SK-N-SH treated with all-trans-retinoic acid at 6 μM for 48 hours (cell line): Measurements from ENCODE around the gene NTM.

Source experiments
- ESRRG ChIP-seq: fragments of 250-450 bp; sonication (Bioruptor Pico); IDR thresholded peaks from 2 replicates; pipeline ENCODE4 v1.6.1; 2021; ENCODE audit warnings: mild to moderate bottlenecking
- GLIS3 ChIP-seq: fragments of 250-450 bp; sonication (Bioruptor Pico); IDR thresholded peaks from 2 replicates; pipeline ENCODE4 v1.5.0; 2020; ENCODE audit warnings: mild to moderate bottlenecking, moderate library complexity
- OSR1 ChIP-seq: fragments of 250-450 bp; sonication (Bioruptor Pico); IDR thresholded peaks from 2 replicates; pipeline ENCODE4 v1.8.0; 2022; ENCODE audit warnings: moderate library complexity, mild to moderate bottlenecking, inconsistent platforms
- PPARA ChIP-seq: fragments of 250-450 bp; sonication (Bioruptor Pico); IDR thresholded peaks from 2 replicates; pipeline ENCODE4 v1.5.0; 2020; ENCODE audit warnings: mild to moderate bottlenecking, borderline replicate concordance
- RARB ChIP-seq: fragments of 250-450 bp; sonication (Bioruptor Pico); IDR thresholded peaks from 2 replicates; pipeline ENCODE4 v1.8.0; 2021; ENCODE audit warnings: mild to moderate bottlenecking, moderate library complexity
- SNAI2 ChIP-seq: fragments of 250-450 bp; sonication (Bioruptor Pico); IDR thresholded peaks from 2 replicates; pipeline ENCODE4 v1.5.0; 2020; ENCODE audit warnings: mild to moderate bottlenecking, moderate library complexity
- ZFP3 ChIP-seq: fragments of 250-450 bp; sonication (Bioruptor Pico); IDR thresholded peaks from 2 replicates; pipeline ENCODE4 v1.5.0; 2020; ENCODE audit warnings: mild to moderate bottlenecking, moderate library complexity
- ZFP30 ChIP-seq: fragments of 450-650 bp; formaldehyde crosslinking; IDR thresholded peaks from 2 replicates; pipeline ENCODE4 v1.5.0; 2022; ENCODE audit warnings: mild to moderate bottlenecking, moderate library complexity
- ZNF565 ChIP-seq: fragments of 450-650 bp; formaldehyde crosslinking; conservative IDR thresholded peaks from 2 replicates; pipeline ENCODE4 v1.5.0; 2020; ENCODE audit warnings: low read depth, mild to moderate bottlenecking, moderate library complexity
- ZNF70 ChIP-seq: fragments of 450-650 bp; formaldehyde crosslinking; IDR thresholded peaks from 2 replicates; pipeline ENCODE4 v1.5.0; 2020; ENCODE audit warnings: mild to moderate bottlenecking, moderate library complexity
- TF ChIP-seq, protein P1 (sequence below): fragments of 250-450 bp; sonication (Bioruptor Pico); IDR thresholded peaks from 2 replicates; pipeline ENCODE4 v1.8.0; 2020; ENCODE audit warnings: mild to moderate bottlenecking, moderate library complexity, borderline replicate concordance
- TF ChIP-seq, protein P2 (sequence below): fragments of 250-450 bp; sonication (Bioruptor Pico); IDR thresholded peaks from 2 replicates; pipeline ENCODE4 v1.5.1; 2020; ENCODE audit warnings: low read depth, mild to moderate bottlenecking, moderate library complexity
- TF ChIP-seq, protein P3 (sequence below): fragments of 250-450 bp; sonication (Bioruptor Pico); IDR thresholded peaks from 2 replicates; pipeline ENCODE4 v1.8.0; 2021; ENCODE audit warnings: low read depth, mild to moderate bottlenecking, moderate library complexity, borderline replicate concordance

DNA sequence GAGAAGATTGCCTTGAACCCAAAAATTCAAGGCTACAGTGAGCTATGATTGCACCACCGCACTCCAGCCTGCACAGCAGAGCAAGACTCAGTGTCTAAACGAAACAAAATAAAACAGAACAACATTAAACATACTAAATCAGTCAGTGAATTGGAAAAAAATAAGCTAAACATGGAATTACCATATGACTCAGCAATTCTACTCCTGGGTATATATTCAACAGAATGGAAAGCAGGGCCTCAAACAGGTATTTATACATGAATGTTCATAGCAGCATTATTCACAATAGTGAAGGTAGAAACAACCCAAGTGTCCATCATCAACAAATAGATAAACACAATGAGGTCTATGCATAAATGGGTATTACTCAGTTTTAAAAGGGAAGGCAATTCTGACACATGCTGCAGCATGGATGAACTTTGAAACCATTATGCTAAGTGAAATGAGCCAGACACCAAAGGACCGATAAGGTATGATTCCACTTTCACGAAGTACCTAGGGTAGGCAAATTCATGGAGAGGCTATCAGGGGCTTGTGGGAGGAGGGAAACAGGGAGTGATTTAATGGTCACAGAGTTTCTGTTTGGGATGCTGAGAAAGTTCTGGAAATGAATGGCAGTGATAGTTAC lies 15.5 kb downstream of the NTM start:
- no peak for TF ChIP-seq ESRRG
- TF ChIP-seq SNAI2 (CRISPR knock-in tag), result no peak
- TF ChIP-seq OSR1, result no peak
- TF ChIP-seq, protein P1, sequence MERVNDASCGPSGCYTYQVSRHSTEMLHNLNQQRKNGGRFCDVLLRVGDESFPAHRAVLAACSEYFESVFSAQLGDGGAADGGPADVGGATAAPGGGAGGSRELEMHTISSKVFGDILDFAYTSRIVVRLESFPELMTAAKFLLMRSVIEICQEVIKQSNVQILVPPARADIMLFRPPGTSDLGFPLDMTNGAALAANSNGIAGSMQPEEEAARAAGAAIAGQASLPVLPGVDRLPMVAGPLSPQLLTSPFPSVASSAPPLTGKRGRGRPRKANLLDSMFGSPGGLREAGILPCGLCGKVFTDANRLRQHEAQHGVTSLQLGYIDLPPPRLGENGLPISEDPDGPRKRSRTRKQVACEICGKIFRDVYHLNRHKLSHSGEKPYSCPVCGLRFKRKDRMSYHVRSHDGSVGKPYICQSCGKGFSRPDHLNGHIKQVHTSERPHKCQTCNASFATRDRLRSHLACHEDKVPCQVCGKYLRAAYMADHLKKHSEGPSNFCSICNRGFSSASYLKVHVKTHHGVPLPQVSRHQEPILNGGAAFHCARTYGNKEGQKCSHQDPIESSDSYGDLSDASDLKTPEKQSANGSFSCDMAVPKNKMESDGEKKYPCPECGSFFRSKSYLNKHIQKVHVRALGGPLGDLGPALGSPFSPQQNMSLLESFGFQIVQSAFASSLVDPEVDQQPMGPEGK, result no peak
- no peak for TF ChIP-seq RARB (CRISPR knock-in tag)
- TF ChIP-seq, protein P2, sequence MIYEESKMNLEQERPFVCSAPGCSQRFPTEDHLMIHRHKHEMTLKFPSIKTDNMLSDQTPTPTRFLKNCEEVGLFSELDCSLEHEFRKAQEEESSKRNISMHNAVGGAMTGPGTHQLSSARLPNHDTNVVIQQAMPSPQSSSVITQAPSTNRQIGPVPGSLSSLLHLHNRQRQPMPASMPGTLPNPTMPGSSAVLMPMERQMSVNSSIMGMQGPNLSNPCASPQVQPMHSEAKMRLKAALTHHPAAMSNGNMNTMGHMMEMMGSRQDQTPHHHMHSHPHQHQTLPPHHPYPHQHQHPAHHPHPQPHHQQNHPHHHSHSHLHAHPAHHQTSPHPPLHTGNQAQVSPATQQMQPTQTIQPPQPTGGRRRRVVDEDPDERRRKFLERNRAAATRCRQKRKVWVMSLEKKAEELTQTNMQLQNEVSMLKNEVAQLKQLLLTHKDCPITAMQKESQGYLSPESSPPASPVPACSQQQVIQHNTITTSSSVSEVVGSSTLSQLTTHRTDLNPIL (CRISPR knock-in tag), result no peak
- no peak for TF ChIP-seq ZNF565 (CRISPR knock-in tag)
- TF ChIP-seq ZFP30 (CRISPR knock-in tag), result no peak
- TF ChIP-seq PPARA (CRISPR knock-in tag), result no peak
- no peak for TF ChIP-seq ZFP3
- TF ChIP-seq, protein P3, sequence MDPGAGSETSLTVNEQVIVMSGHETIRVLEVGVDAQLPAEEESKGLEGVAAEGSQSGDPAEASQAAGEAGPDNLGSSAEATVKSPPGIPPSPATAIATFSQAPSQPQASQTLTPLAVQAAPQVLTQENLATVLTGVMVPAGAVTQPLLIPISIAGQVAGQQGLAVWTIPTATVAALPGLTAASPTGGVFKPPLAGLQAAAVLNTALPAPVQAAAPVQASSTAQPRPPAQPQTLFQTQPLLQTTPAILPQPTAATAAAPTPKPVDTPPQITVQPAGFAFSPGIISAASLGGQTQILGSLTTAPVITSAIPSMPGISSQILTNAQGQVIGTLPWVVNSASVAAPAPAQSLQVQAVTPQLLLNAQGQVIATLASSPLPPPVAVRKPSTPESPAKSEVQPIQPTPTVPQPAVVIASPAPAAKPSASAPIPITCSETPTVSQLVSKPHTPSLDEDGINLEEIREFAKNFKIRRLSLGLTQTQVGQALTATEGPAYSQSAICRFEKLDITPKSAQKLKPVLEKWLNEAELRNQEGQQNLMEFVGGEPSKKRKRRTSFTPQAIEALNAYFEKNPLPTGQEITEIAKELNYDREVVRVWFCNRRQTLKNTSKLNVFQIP (CRISPR knock-in tag), result no peak
- TF ChIP-seq GLIS3 (CRISPR knock-in tag), result no peak
- TF ChIP-seq ZNF70 (CRISPR knock-in tag), result no peak
